Thoracic aorta (tissue), 2 donors: ENCODE data around the gene THY1. TPM values are rescaled to one million over a fixed set of nuclear protein-coding genes. Genes with fewer than 3 reads are reported as not detected.
"Not testable (repeated sequence)": the region's sequence is repeated elsewhere in the genome, so short reads cannot be mapped to it uniquely, and the experiment has no call there.

Experiments used
- ATAC-seq: fragments of 150-250 bp; one replicate; pipeline ENCODE4 v1.8.0; 2017; ENCODE audit warnings: low read depth; ENCODE audit not compliant: insufficient number of reproducible peaks, low FRiP score
- DNase-seq: peaks from one replicate; pipeline ENCODE4 v3.0.0-alpha.2; 2020; ENCODE audit warnings: low spot score
- H3K27ac ChIP-seq, 2 donors: fragments of 200-600 bp; sonication (generic); 1 replicate in 1 of 2; 2 replicates in 1 of 2; pipeline ENCODE4 v1.5.1; 2016; ENCODE audit warnings: mild to moderate bottlenecking in 2 of 2, moderate library complexity in 2 of 2
- H3K27me3 ChIP-seq: fragments of 200-600 bp; sonication (generic); replicated peaks from 2 replicates; pipeline ENCODE4 v1.6.0; 2016; ENCODE audit warnings: mild to moderate bottlenecking; ENCODE audit not compliant: insufficient read depth
- H3K36me3 ChIP-seq: fragments of 200-600 bp; sonication (generic); one replicate; pipeline ENCODE4 v1.5.1; 2016
- H3K4me1 ChIP-seq, 2 donors: fragments of 200-600 bp; sonication (generic); 1 replicate in 1 of 2; 2 replicates in 1 of 2; pipeline versions ENCODE4 v1.5.1 to v1.6.0; 2016; ENCODE audit warnings: low read depth in 2 of 2, mild to moderate bottlenecking in 1 of 2; ENCODE audit not compliant: control insufficient read depth in 1 of 2
- H3K4me3 ChIP-seq: fragments of 200-600 bp; sonication (generic); 2 replicates; pipeline ENCODE4 v1.5.1; 2016; ENCODE audit warnings: mild to moderate bottlenecking
- H3K9me3 ChIP-seq: fragments of 200-600 bp; sonication (generic); 2 replicates; pipeline ENCODE4 v1.5.1; 2016
- CTCF ChIP-seq: fragments of 200-600 bp; sonication (generic); IDR thresholded peaks from one replicate; pipeline ENCODE4 v1.5.1; 2019; ENCODE audit warnings: antibody characterized with exemption
- total RNA-seq, 2 donors: library from RNA; depleted of rRNA; stranded (reverse); fragments of >200 nt; gene quantifications; one replicate each; pipeline versions ENCODE4 v1.1.0 to v1.2.3, GENCODE V29; 2016

The THY1 gene
- total RNA-seq, 2 donors from 2014 or later, result 12.0 to 15.4 TPM

DNA sequence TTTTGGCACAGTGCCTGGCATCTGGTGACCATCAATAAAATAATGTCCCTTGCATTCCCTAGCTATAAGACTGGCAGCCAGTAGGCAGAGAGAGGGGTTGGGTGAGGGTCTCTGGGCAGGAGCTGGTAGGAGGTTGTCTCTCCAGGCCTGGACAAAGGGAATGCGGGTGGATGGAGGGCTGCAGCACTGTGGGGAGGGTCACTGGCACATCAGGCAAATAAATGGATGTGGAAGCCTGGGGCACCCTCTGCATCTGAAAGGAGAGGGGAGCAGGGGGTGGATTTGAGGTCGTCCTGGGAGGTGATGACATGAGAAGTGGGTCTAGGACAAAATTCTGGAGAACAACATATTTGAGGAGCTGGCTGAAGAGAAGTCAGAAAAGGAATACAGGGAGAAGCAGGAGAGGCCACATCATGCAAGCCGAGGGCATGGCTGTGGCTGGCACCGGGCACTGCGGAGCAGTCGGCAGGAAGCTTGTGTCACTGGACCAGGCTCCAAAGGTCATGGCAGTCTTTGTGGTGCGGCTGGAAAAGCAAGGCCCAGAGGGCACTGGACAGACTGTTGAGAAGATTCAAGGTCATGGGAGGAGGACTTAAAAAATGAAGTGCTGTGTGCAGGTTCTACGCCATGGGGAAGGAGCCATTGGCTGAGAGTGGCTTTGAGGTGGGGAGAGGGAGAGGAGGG, 36.5 kb upstream of the THY1 start:
- no peaks in the 10 kb centered on the region for H3K4me1 ChIP-seq
- H3K27me3 ChIP-seq, result no peaks in the 10 kb centered on the region
- H3K9me3 ChIP-seq, result no peaks in the 10 kb centered on the region
- H3K4me3 ChIP-seq, result no peak overlapping the region
- H3K36me3 ChIP-seq, result no peaks in the 10 kb centered on the region
- no peak overlapping the region for H3K27ac ChIP-seq
- DNase-seq (no peak), ATAC-seq (no peak)
- TF ChIP-seq CTCF, result no peak

DNA sequence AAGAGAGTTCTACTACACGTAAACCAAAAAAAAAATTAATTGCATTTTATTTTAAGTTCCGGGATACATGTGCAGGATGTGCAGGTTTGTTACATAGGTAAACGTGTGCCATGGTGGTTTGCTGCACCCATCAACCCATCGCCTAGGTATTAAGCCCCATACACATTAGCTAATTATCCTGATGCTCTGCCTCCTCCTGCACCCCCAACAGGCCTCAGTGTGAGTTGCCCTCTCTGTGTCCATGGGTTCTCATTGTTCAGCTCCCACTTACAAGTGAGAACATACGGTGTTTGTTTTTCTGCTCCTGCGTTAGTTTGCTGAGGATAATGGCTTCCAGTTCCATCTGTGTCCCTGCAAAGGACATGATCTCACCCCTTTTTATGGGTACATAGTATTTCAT, 32.7 kb upstream of the THY1 start:
- not testable (repeated sequence) for DNase-seq, H3K27me3 ChIP-seq, H3K27ac ChIP-seq, ATAC-seq, H3K4me3 ChIP-seq, H3K9me3 ChIP-seq, H3K4me1 ChIP-seq, H3K36me3 ChIP-seq

DNA sequence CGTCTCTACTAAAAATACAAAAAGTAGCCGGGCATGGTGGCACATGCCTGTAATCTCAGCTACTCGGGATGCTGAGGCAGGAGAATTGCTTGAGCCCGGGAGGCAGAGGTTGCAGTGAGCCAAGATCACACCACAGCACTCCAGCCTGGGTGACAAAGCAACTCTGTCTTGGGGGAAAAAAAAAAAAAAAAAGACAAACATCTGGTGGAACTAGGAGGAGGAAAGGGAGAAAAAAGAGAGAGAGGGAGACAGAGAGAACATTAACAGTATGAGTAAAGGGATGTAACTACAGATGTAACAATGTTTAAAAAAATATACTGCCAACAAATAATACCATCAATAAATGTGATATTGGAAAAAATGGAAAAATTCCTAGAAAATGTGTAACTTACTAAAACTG, 32.3 kb upstream of the THY1 start:
- not testable (repeated sequence) for DNase-seq, H3K4me3 ChIP-seq, ATAC-seq, H3K36me3 ChIP-seq, H3K9me3 ChIP-seq, H3K27ac ChIP-seq, H3K27me3 ChIP-seq, H3K4me1 ChIP-seq

GRCh38 chr11:119453881-119454280, 30.9 kb upstream of the THY1 start:
- Histone ChIP-seq H3K27ac (no peak overlapping the region), H3K9me3 (no peaks in the 10 kb centered on the region), H3K4me1 (no peaks in the 10 kb centered on the region), H3K4me3 (no peak overlapping the region), H3K27me3 (no peaks in the 10 kb centered on the region), H3K36me3 (no peaks in the 10 kb centered on the region)
- DNase-seq (no peak), ATAC-seq (no peak)
- TF ChIP-seq CTCF, result no peak

DNA sequence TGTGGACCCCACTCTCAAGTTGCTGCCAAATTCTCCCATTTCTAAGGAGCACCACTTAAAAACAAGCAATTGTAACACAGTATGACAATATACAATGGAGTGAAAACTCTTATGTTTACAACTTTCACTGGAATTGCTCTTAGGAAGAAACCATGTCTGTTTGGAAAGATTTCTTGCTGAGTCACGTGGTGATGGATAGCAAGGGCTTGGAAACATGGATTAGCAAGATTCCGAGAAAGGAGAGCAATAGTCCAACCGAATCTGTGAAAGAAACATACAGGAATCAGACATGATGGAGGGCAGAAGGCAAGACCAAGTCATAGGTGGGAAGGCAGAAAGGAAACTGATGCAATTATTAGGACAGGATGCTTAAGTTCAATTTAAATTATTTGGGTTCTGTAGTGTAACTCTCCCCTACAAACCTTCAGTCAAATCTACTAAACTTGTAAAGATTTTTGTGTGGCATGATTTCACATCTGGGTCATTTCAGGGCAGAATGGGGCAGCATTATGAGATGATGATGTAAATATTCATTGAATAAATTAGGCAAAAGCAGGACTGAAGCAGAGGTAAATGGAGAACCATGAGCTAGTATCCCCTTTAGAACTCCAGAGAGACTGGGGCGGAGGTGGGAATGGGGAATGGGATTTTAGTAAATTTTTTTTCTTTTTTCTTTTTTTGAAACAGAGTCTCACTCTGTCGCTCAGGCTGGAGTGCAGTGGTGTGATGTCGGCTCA, 27.8 kb upstream of the THY1 start:
- no peak for ATAC-seq

More for the DNA sequence above, 27.8 kb upstream of the THY1 start:
- no peak for DNase-seq
- no peak for TF ChIP-seq CTCF
- H3K9me3 ChIP-seq, result no peaks in the 10 kb centered on the region
- H3K4me3 ChIP-seq, result no peak overlapping the region
- no peak overlapping the region for H3K27ac ChIP-seq
- no peaks in the 10 kb centered on the region for H3K4me1 ChIP-seq
- H3K36me3 ChIP-seq, result no peaks in the 10 kb centered on the region
- no peaks in the 10 kb centered on the region for H3K27me3 ChIP-seq
